ENCODE results near the gene AJAP1. TPM values are rescaled to one million over a fixed set of nuclear protein-coding genes. Genes with fewer than 3 reads are reported as not detected.

Gene AJAP1
- total RNA-seq, 4 donors from 2014 or later, result 0.12 to 0.81 (median 0.32) TPM

GRCh38 chr1:4689941-4690635 is 35.7 kb downstream of the AJAP1 start:
- Histone ChIP-seq H3K9me3 (peaks cover 0 to 4% (median 0%) of the 10 kb centered on the region in 3 donors), H3K27me3 (peaks cover 65% of the 10 kb centered on the region), H3K36me3 (no peaks in the 10 kb centered on the region), H3K27ac (no peak overlapping the region), H3K4me1 (no peaks in the 10 kb centered on the region), H3K4me3 (no peak overlapping the region)
- TF ChIP-seq CTCF (IDR thresholded peaks at IDR 0.05) (no peak), POLR2AphosphoS5 (IDR thresholded peaks at IDR 0.05) (no peak)
- 96 to 100% methylated on average over 1 to 4 of the region's 19 CpGs for WGBS, 2 donors (ENCODE audit: low coverage in 1 of 2)
- no peak for ATAC-seq

GRCh38 chr1:4690951-4691675 is 36.7 kb downstream of the AJAP1 start:
- no peak for TF ChIP-seq CTCF (IDR thresholded peaks at IDR 0.05)
- 60 to 100% methylated on average over 1 of the region's 19 CpGs for WGBS, 2 donors (ENCODE audit: low coverage in 1 of 2)

GRCh38 chr1:4691766-4692405 is 37.5 kb downstream of the AJAP1 start:
- no peaks in the 10 kb centered on the region for H3K36me3 ChIP-seq
- peaks cover 55% of the 10 kb centered on the region for H3K27me3 ChIP-seq
- no peak overlapping the region for H3K4me3 ChIP-seq
- H3K27ac ChIP-seq, result no peak overlapping the region
- H3K4me1 ChIP-seq, result no peaks in the 10 kb centered on the region
- 80 to 82% methylated on average over 4 to 5 of the region's 26 CpGs for WGBS, 2 donors (ENCODE audit: low coverage in 1 of 2)
- TF ChIP-seq EP300 (IDR thresholded peaks at IDR 0.05) (no peak), POLR2AphosphoS5 (IDR thresholded peaks at IDR 0.05) (no peak), POLR2A (IDR thresholded peaks at IDR 0.05) (no peak), CTCF (IDR thresholded peaks at IDR 0.05) (no peak)
- ATAC-seq, result no peak
- H3K9me3 ChIP-seq, result peaks cover 0 to 11% (median 0%) of the 10 kb centered on the region in 3 donors

More at GRCh38 chr1:4690951-4691675, 36.7 kb downstream of the AJAP1 start:
- Histone ChIP-seq H3K4me3 (no peak overlapping the region), H3K36me3 (no peaks in the 10 kb centered on the region), H3K9me3 (peaks cover 0 to 11% (median 0%) of the 10 kb centered on the region in 3 donors), H3K27me3 (peaks cover 57% of the 10 kb centered on the region), H3K27ac (no peak overlapping the region), H3K4me1 (no peaks in the 10 kb centered on the region)
- no peak for ATAC-seq

GRCh38 chr1:4692437-4692836 is 38.0 kb downstream of the AJAP1 start:
- Histone ChIP-seq H3K9me3 (peaks cover 0 to 11% (median 0%) of the 10 kb centered on the region in 3 donors), H3K27me3 (peaks cover 52% of the 10 kb centered on the region), H3K27ac (no peak overlapping the region), H3K4me1 (no peaks in the 10 kb centered on the region), H3K4me3 (no peak overlapping the region), H3K36me3 (no peaks in the 10 kb centered on the region)
- WGBS, 2 donors (ENCODE audit: low coverage in 1 of 2), result 60 to 67% methylated on average over 1 to 4 of the region's 6 CpGs
- TF ChIP-seq POLR2A (IDR thresholded peaks at IDR 0.05), result no peak
- no peak for TF ChIP-seq POLR2AphosphoS5 (IDR thresholded peaks at IDR 0.05)
- no peak for ATAC-seq

GRCh38 chr1:4693331-4693730 is 38.9 kb downstream of the AJAP1 start:
- Histone ChIP-seq H3K27ac (no peak overlapping the region), H3K36me3 (no peaks in the 10 kb centered on the region), H3K4me3 (no peak overlapping the region), H3K9me3 (peaks cover 0 to 11% (median 0%) of the 10 kb centered on the region in 3 donors), H3K4me1 (no peaks in the 10 kb centered on the region), H3K27me3 (peaks cover 50% of the 10 kb centered on the region)
- TF ChIP-seq EP300 (IDR thresholded peaks at IDR 0.05), result no peak
- no peak for TF ChIP-seq CTCF (IDR thresholded peaks at IDR 0.05)
- TF ChIP-seq POLR2AphosphoS5 (IDR thresholded peaks at IDR 0.05), result no peak
- TF ChIP-seq POLR2A (IDR thresholded peaks at IDR 0.05), result no peak
- WGBS, 2 donors (ENCODE audit: low coverage in 1 of 2), result 25 to 51% methylated on average over 2 to 3 of the region's 6 CpGs
- no peak for ATAC-seq
